Gastroesophageal sphincter (tissue), 4 donors: ENCODE results near the gene KRT12. TPM values are rescaled to one million over a fixed set of nuclear protein-coding genes. Genes with fewer than 3 reads are reported as not detected.

Source experiments
- ATAC-seq: fragments of 150-250 bp; one replicate; pipeline ENCODE4 v1.9.1; 2016; ENCODE audit warnings: mild to moderate bottlenecking, moderate library complexity
- H3K27ac ChIP-seq, 4 donors: fragments of 200-600 bp; sonication (generic) in 3 of 4; 1 replicate in 3 of 4; 2 replicates in 1 of 4; pipeline ENCODE4 v1.5.1; 2016 to 2019
- H3K27me3 ChIP-seq: fragments of 200-600 bp; sonication (generic); one replicate; pipeline ENCODE4 v1.5.1; 2019
- H3K36me3 ChIP-seq, 2 donors: fragments of 200-600 bp; sonication (generic); one replicate each; pipeline ENCODE4 v1.5.1; 2019; ENCODE audit warnings: control low read depth in 1 of 2
- H3K4me1 ChIP-seq, 3 donors: fragments of 200-600 bp; sonication (generic); 1 replicate in 2 of 3; 2 replicates in 1 of 3; pipeline ENCODE4 v1.5.1; 2016 to 2019; ENCODE audit warnings: control low read depth in 2 of 3
- H3K4me3 ChIP-seq, 2 donors: fragments of 200-600 bp; sonication (generic); one replicate each; pipeline ENCODE4 v1.5.1; 2019; ENCODE audit warnings: mild to moderate bottlenecking in 1 of 2, moderate library complexity in 1 of 2
- H3K9me3 ChIP-seq, 3 donors: fragments of 200-600 bp; sonication (generic); one replicate each; pipeline ENCODE4 v1.5.1; 2017 to 2019; ENCODE audit warnings: control low read depth in 2 of 3
- CTCF ChIP-seq, 4 experiments: fragments of 200-600 bp in 2 of 4; fragments of 450-650 bp in 2 of 4; sonication (generic) in 1 of 4; IDR thresholded peaks; one replicate each; pipeline ENCODE4 v1.5.1; 2017 to 2019; ENCODE audit warnings: antibody characterized with exemption in 4 of 4, mild to moderate bottlenecking in 2 of 4, moderate library complexity in 2 of 4
- EP300 ChIP-seq: sonication (generic); formaldehyde crosslinking; IDR thresholded peaks from one replicate; pipeline ENCODE4 v1.6.1; 2017; ENCODE audit warnings: antibody characterized with exemption, mild to moderate bottlenecking
- POLR2A ChIP-seq, 2 donors: fragments of 450-650 bp; IDR thresholded peaks; one replicate each; pipeline ENCODE4 v1.6.1; 2017; ENCODE audit warnings: antibody characterized with exemption in 2 of 2, mild to moderate bottlenecking in 2 of 2, moderate library complexity in 1 of 2
- POLR2AphosphoS5 ChIP-seq: sonication (generic); formaldehyde crosslinking; IDR thresholded peaks from one replicate; pipeline ENCODE4 v1.6.1; 2017; ENCODE audit warnings: antibody characterized with exemption
- WGBS, 2 donors: methylation state at CpG; one replicate each; pipeline ENCODE4 v1.1.5; 2018; ENCODE audit warnings: low coverage in 1 of 2; 5-methylcytosine and 5-hydroxymethylcytosine counted together
- total RNA-seq, 4 donors: library from RNA; depleted of rRNA; stranded (reverse); fragments of >200 nt; gene quantifications; one replicate each; pipeline ENCODE4 v1.1.0, GENCODE V29; 2016

Gene KRT12
- total RNA-seq, 4 donors from 2014 or later: not detected

GRCh38 chr17:40857535-40857934 lies 9.5 kb downstream of the KRT12 start:
- WGBS, 2 donors: 82% methylated on average over 5 of the region's 5 CpGs; no CpG with 5 or more reads in 1 of the 2 donors
- no peak for ATAC-seq
- no peak for TF ChIP-seq POLR2AphosphoS5
- no peak for TF ChIP-seq POLR2A (IDR thresholded peaks at IDR 0.05)
- no peak for TF ChIP-seq EP300
- no peak for TF ChIP-seq CTCF (IDR thresholded peaks at IDR 0.05)

GRCh38 chr17:40854175-40854814 lies 12.7 kb downstream of the KRT12 start:
- H3K36me3 ChIP-seq: no peaks in the 10 kb centered on the region
- H3K27ac ChIP-seq: no peak overlapping the region
- no peaks in the 10 kb centered on the region for H3K4me1 ChIP-seq
- no peak overlapping the region for H3K4me3 ChIP-seq
- WGBS, 2 donors: 41 to 76% methylated on average over 6 of the region's 6 CpGs
- peaks cover 15% of the 10 kb centered on the region for H3K27me3 ChIP-seq
- peak; percentile 71 for ATAC-seq
- no peak for TF ChIP-seq CTCF (IDR thresholded peaks at IDR 0.05)
- TF ChIP-seq POLR2A (IDR thresholded peaks at IDR 0.05): no peak
- no peak for TF ChIP-seq EP300
- peak; percentile 25 for TF ChIP-seq POLR2AphosphoS5
- H3K9me3 ChIP-seq: no peaks in the 10 kb centered on the region

More at GRCh38 chr17:40857535-40857934, 9.5 kb downstream of the KRT12 start:
- H3K4me1 ChIP-seq: no peaks in the 10 kb centered on the region
- no peaks in the 10 kb centered on the region for H3K27me3 ChIP-seq
- no peaks in the 10 kb centered on the region for H3K36me3 ChIP-seq
- no peaks in the 10 kb centered on the region for H3K9me3 ChIP-seq
- H3K4me3 ChIP-seq: no peak overlapping the region
- peak overlapping the region in 1 of 4 donors; percentile 19 for H3K27ac ChIP-seq

GRCh38 chr17:40852364-40852763 lies 14.7 kb downstream of the KRT12 start:
- no peak overlapping the region for H3K4me3 ChIP-seq
- 45% methylated on average over 1 of the region's 1 CpG; no CpG with 5 or more reads in 1 of the 2 donors for WGBS, 2 donors
- ATAC-seq: no peak

GRCh38 chr17:40850293-40850972 lies 16.6 kb downstream of the KRT12 start:
- ATAC-seq: no peak
- no peak overlapping the region for H3K27ac ChIP-seq
- TF ChIP-seq POLR2AphosphoS5 (no peak), POLR2A (IDR thresholded peaks at IDR 0.05) (no peak), EP300 (no peak), CTCF (IDR thresholded peaks at IDR 0.05) (no peak)
- H3K4me1 ChIP-seq: no peaks in the 10 kb centered on the region
- H3K4me3 ChIP-seq: no peak overlapping the region
- H3K9me3 ChIP-seq: no peaks in the 10 kb centered on the region
- no peaks in the 10 kb centered on the region for H3K36me3 ChIP-seq
- H3K27me3 ChIP-seq: peaks cover 21% of the 10 kb centered on the region
- 83 to 95% methylated on average over 1 to 3 of the region's 3 CpGs for WGBS, 2 donors

More at GRCh38 chr17:40852364-40852763, 14.7 kb downstream of the KRT12 start:
- Histone ChIP-seq H3K27ac (no peak overlapping the region), H3K27me3 (peaks cover 16% of the 10 kb centered on the region), H3K36me3 (no peaks in the 10 kb centered on the region), H3K4me1 (no peaks in the 10 kb centered on the region), H3K9me3 (no peaks in the 10 kb centered on the region)
- TF ChIP-seq POLR2A (IDR thresholded peaks at IDR 0.05): no peak
- TF ChIP-seq POLR2AphosphoS5: no peak
- TF ChIP-seq CTCF (IDR thresholded peaks at IDR 0.05): no peak

GRCh38 chr17:40849723-40850122 lies 17.3 kb downstream of the KRT12 start:
- no peaks in the 10 kb centered on the region for H3K9me3 ChIP-seq
- TF ChIP-seq POLR2AphosphoS5 (no peak), POLR2A (IDR thresholded peaks at IDR 0.05) (no peak), CTCF (IDR thresholded peaks at IDR 0.05) (no peak), EP300 (no peak)
- whole genome bisulfite sequencing, 2 donors: 90 to 93% methylated on average over 3 to 4 of the region's 4 CpGs

More at GRCh38 chr17:40849723-40850122, 17.3 kb downstream of the KRT12 start:
- Histone ChIP-seq H3K27me3 (peaks cover 21% of the 10 kb centered on the region), H3K4me3 (no peak overlapping the region), H3K27ac (no peak overlapping the region), H3K36me3 (no peaks in the 10 kb centered on the region), H3K4me1 (no peaks in the 10 kb centered on the region)
- no peak for ATAC-seq
